Measurements from ENCODE around the gene HBG1. TPM values are rescaled to one million over a fixed set of nuclear protein-coding genes. Genes with fewer than 3 reads are reported as not detected.

HBG1 gene
- total and polyA plus RNA-seq, 10 of the 15 experiments (the other 5 are each of a cell fraction or from before 2014, with no cell fraction given), result 0.84 to 2.3 (median 1.9) TPM; not detected in 5

- no peaks in the 10 kb centered on the region for H4K20me1 ChIP-seq (ENCODE audit: control insufficient read depth, insufficient read depth)
- no peak overlapping the region for H3K4me2 ChIP-seq (ENCODE audit: control insufficient read depth, insufficient read depth)
- no peak for FAIRE-seq
- in situ Hi-C loops (cut with MboI) (no loop called here), intact Hi-C loops (cut with micrococcal nuclease; ENCODE audit: unreplicated experiment) (no loop called here)
- H3K4me3 ChIP-seq, result no peak overlapping the region
- DNase-seq (ENCODE audit: low read depth, low spot score), result no peak
- peaks cover 0 to 2% of the 10 kb centered on the region in 2 experiments; a peak in 2 of 4 replicates for H3K27me3 ChIP-seq (replicated peaks in 1 of 2; ENCODE audit: control insufficient read depth in 2 of 2, insufficient read depth in 2 of 2, low read length in 1 of 2)
- POLR2A ChIA-PET, result no interaction called here
- 7% methylated on average over 6 of the region's 6 CpGs for WGBS (ENCODE audit: insufficient coverage, insufficient replicate concordance, low lambda C conversion rate, missing lambda C conversion rate)
- SMC1A ChIA-PET (ENCODE audit: uncharacterized antibody, unreplicated experiment), result interaction anchor here (0.9 kb wide), 1 partner anchor 10 kb away, joined by 3 read pairs; no protein-coding TSS in a partner anchor
- TF ChIP-seq SMAD1 (IDR thresholded peaks at IDR 0.05; ENCODE audit: low read depth, partially characterized antibody) (no peak), HDAC6 (IDR thresholded peaks at IDR 0.05; ENCODE audit: unreplicated experiment) (no peak), LARP7 (IDR thresholded peaks at IDR 0.05) (no peak), HDAC2 (IDR thresholded peaks at IDR 0.05) (no peak), NBN (IDR thresholded peaks at IDR 0.05) (no peak), BACH1 (IDR thresholded peaks at IDR 0.05; ENCODE audit: borderline replicate concordance) (no peak), EP300 (IDR thresholded peaks at IDR 0.05; ENCODE audit: borderline replicate concordance in 1 of 2, control insufficient read depth in 1 of 2, low read depth in 2 of 2, low read length in 2 of 2) (no peak)
- no peak overlapping the region for H2AFZ ChIP-seq (ENCODE audit: control insufficient read depth, low read depth, low read length)
- no peak overlapping the region for H3K27ac ChIP-seq (ENCODE audit: control insufficient read depth, insufficient read depth)
- CTCF ChIA-PET, result no interaction called here
- no peaks in the 10 kb centered on the region for H3K4me1 ChIP-seq (ENCODE audit: control insufficient read depth, insufficient read depth, low read length)
- no peaks in the 10 kb centered on the region for H3K36me3 ChIP-seq (ENCODE audit: control insufficient read depth in 2 of 2, insufficient read depth in 2 of 2, low read length in 1 of 2)
- no peak overlapping the region for H3K9ac ChIP-seq (ENCODE audit: control insufficient read depth, insufficient read depth, low read length)
- BruUV-seq (replicated peaks), result no TSS peak
- RAD21 ChIA-PET (ENCODE audit: unreplicated experiment), result no interaction called here
- no peaks in the 10 kb centered on the region for H3K79me2 ChIP-seq (ENCODE audit: control insufficient read depth, insufficient read depth, low read length)
- no peak for ATAC-seq
- no peaks in the 10 kb centered on the region for H3K9me3 ChIP-seq (replicated peaks; ENCODE audit: control insufficient read depth, insufficient read depth, low read length)
Measured at GRCh38 chr11:5246772-5247471, 2.7 kb downstream of the HBG1 start.

GRCh38 chr11:5245155-5245554, 4.5 kb downstream of the HBG1 start:
- ChIA-PET CTCF (no interaction called here), POLR2A (no interaction called here), RAD21 (ENCODE audit: unreplicated experiment) (no interaction called here), SMC1A (ENCODE audit: uncharacterized antibody, unreplicated experiment) (no interaction called here)
- Histone ChIP-seq H3K9me3 (replicated peaks; ENCODE audit: control insufficient read depth, insufficient read depth, low read length) (no peaks in the 10 kb centered on the region), H3K4me1 (ENCODE audit: control insufficient read depth, insufficient read depth, low read length) (no peaks in the 10 kb centered on the region), H3K36me3 (ENCODE audit: control insufficient read depth in 2 of 2, insufficient read depth in 2 of 2, low read length in 1 of 2) (no peaks in the 10 kb centered on the region), H3K9ac (ENCODE audit: control insufficient read depth, insufficient read depth, low read length) (no peak overlapping the region), H3K79me2 (ENCODE audit: control insufficient read depth, insufficient read depth, low read length) (no peaks in the 10 kb centered on the region), H3K27ac (ENCODE audit: control insufficient read depth, insufficient read depth) (no peak overlapping the region), H4K20me1 (ENCODE audit: control insufficient read depth, insufficient read depth) (no peaks in the 10 kb centered on the region), H3K4me3 (no peak overlapping the region), H2AFZ (ENCODE audit: control insufficient read depth, low read depth, low read length) (no peak overlapping the region), H3K27me3 (replicated peaks in 1 of 2; ENCODE audit: control insufficient read depth in 2 of 2, insufficient read depth in 2 of 2, low read length in 1 of 2) (peaks cover 0 to 2% of the 10 kb centered on the region in 2 experiments; a peak in 2 of 4 replicates), H3K4me2 (ENCODE audit: control insufficient read depth, insufficient read depth) (no peak overlapping the region)
- intact Hi-C loops (cut with micrococcal nuclease; ENCODE audit: unreplicated experiment) (no loop called here), in situ Hi-C loops (cut with MboI) (no loop called here)
- TF ChIP-seq MAX (IDR thresholded peaks at IDR 0.05; ENCODE audit: low read depth, low read length) (no peak), IRF3 (IDR thresholded peaks at IDR 0.05) (no peak), MTA3 (IDR thresholded peaks at IDR 0.05; ENCODE audit: borderline replicate concordance, low read length) (no peak), BRCA1 (IDR thresholded peaks at IDR 0.05; ENCODE audit: low read depth, low read length) (no peak)
- BruUV-seq (replicated peaks), result no TSS peak
- FAIRE-seq (no peak), ATAC-seq (no peak), DNase-seq (ENCODE audit: low read depth, low spot score) (no peak)
- 13% methylated on average over 2 of the region's 2 CpGs for WGBS (ENCODE audit: insufficient coverage, insufficient replicate concordance, low lambda C conversion rate, missing lambda C conversion rate)

All from GM12878 (cell line).